ENCODE results near the gene MYH9. TPM values are rescaled to one million over a fixed set of nuclear protein-coding genes. Genes with fewer than 3 reads are reported as not detected.

MYH9 gene
- total and polyA plus RNA-seq, 2 experiments from 2014 or later: 58.4 to 233 TPM

GRCh38 chr22:36404446-36404845, 16.7 kb upstream of the MYH9 start:
- Mint-ChIP-seq H3K36me3 (ENCODE audit: low read depth) (no peaks in the 10 kb centered on the region), H3K4me1 (peaks cover 6% of the 10 kb centered on the region), H3K4me3 (no peak overlapping the region), H3K9me3 (no peaks in the 10 kb centered on the region), H3K27me3 (ENCODE audit: insufficient read depth, low read depth, poor library complexity) (peaks cover 1% of the 10 kb centered on the region), H3K27ac (no peak overlapping the region)
- Histone ChIP-seq H3K27me3 (ENCODE audit: insufficient read depth) (no peaks in the 10 kb centered on the region), H3K4me2 (no peak overlapping the region), H3K4me1 (ENCODE audit: insufficient read depth) (peaks cover 5% of the 10 kb centered on the region), H3K9me2 (ENCODE audit: insufficient read depth) (no peaks in the 10 kb centered on the region), H3K36me3 (ENCODE audit: insufficient read depth) (no peaks in the 10 kb centered on the region), H2AFZ (no peak overlapping the region), H3K4me3 (no peak overlapping the region), H3F3A (replicated peaks; ENCODE audit: low read depth) (no peaks in the 10 kb centered on the region), H4K20me1 (replicated peaks; ENCODE audit: insufficient read depth) (no peaks in the 10 kb centered on the region), H3K79me2 (replicated peaks; ENCODE audit: insufficient read depth) (no peaks in the 10 kb centered on the region), H3K27ac (ENCODE audit: low read depth) (no peak overlapping the region)
- DNase-seq (ENCODE audit: low spot score) (no peak), ATAC-seq (no peak)
- TF ChIP-seq POLR2AphosphoS5 (IDR thresholded peaks at IDR 0.05; ENCODE audit: low read depth) (no peak), ZNF462 (CRISPR knock-in tag; IDR thresholded peaks at IDR 0.05) (no peak), ETS1 (IDR thresholded peaks at IDR 0.05) (no peak), EZH2phosphoT487 (IDR thresholded peaks at IDR 0.05; ENCODE audit: unreplicated experiment) (no peak), ZNF114 (CRISPR knock-in tag; IDR thresholded peaks at IDR 0.05) (no peak), CREB1 (CRISPR knock-in tag; IDR thresholded peaks at IDR 0.05; ENCODE audit: low read depth) (no peak), JUNB (IDR thresholded peaks at IDR 0.05; ENCODE audit: unreplicated experiment) (no peak), EZH2 (IDR thresholded peaks at IDR 0.05; ENCODE audit: low read depth, unreplicated experiment) (no peak), STAT1 (IDR thresholded peaks at IDR 0.05; ENCODE audit: unreplicated experiment) (no peak), CTCF (conservative IDR thresholded peaks at IDR 0.05; ENCODE audit: low read depth in 2 of 2) (no peak), REST (IDR thresholded peaks at IDR 0.05; ENCODE audit: unreplicated experiment) (no peak), NANOG (IDR thresholded peaks at IDR 0.05; ENCODE audit: borderline replicate concordance) (no peak), ZNF331 (CRISPR knock-in tag; IDR thresholded peaks at IDR 0.05; ENCODE audit: low read depth) (no peak)
